Colonic mucosa (tissue), 4 donors: ENCODE measurements around the gene NOS1AP. TPM values are rescaled to one million over a fixed set of nuclear protein-coding genes. Genes with fewer than 3 reads are reported as not detected.
"Not testable (repeated sequence)": the region's sequence is repeated elsewhere in the genome, so short reads cannot be mapped to it uniquely, and the experiment has no call there.

Experiments used
- DNase-seq: peaks from one replicate; pipeline ENCODE4 v3.0.0-alpha.2; 2020
- H3K27ac ChIP-seq: fragments of 200-600 bp; one replicate; pipeline ENCODE4 v1.8.0; 2021
- H3K27me3 ChIP-seq: fragments of 200-600 bp; one replicate; pipeline ENCODE4 v1.8.0; 2021
- H3K36me3 ChIP-seq: fragments of 200-600 bp; one replicate; pipeline ENCODE4 v1.8.0; 2021
- H3K4me1 ChIP-seq: fragments of 200-600 bp; one replicate; pipeline ENCODE4 v1.8.0; 2021; ENCODE audit warnings: mild to moderate bottlenecking
- H3K4me3 ChIP-seq: fragments of 200-600 bp; one replicate; pipeline ENCODE4 v1.8.0; 2021
- H3K9ac ChIP-seq, 2 donors: one replicate each; pipeline ENCODE4 v1.7.0; 2013; ENCODE audit warnings: control low read depth in 2 of 2, low read depth in 2 of 2, low read length in 2 of 2
- H3K9me3 ChIP-seq: fragments of 200-600 bp; one replicate; pipeline ENCODE4 v1.8.0; 2021
- intact Hi-C: fragments of 100-400 bp; cut with DNase I; formaldehyde crosslinking; loops from one replicate; pipeline ENCODE4 v1.14.1; 2022
- total RNA-seq, 2 donors: library from RNA; stranded (reverse); fragmentation: NEBNext Ultra II Directional in 1 of 2; extraction: Animal tissue kit (Norgen Biotek cat#: 25700) in 1 of 2; gene quantifications; one replicate each; pipeline ENCODE4 v1.2.1, GENCODE V29; 2021
- TF ChIP-seq, protein P1 (sequence below): fragments of 200-600 bp; IDR thresholded peaks from one replicate; pipeline ENCODE4 v1.8.0; 2022; ENCODE audit warnings: antibody characterized with exemption, mild to moderate bottlenecking
- donor health status: healthy.
- donor health status: DM: no; HTN: no; CAD: no.
- donor health status: DM: no; HTN: no; CAD: no.

The NOS1AP gene
- total RNA-seq, 2 donors from 2014 or later = 9.0 to 14.4 TPM

GRCh38 chr1:162040657-162041056 lies 28.8 kb upstream of the NOS1AP start:
- intact Hi-C loops = no loop called here
- Histone ChIP-seq H3K36me3 (no peaks in the 10 kb centered on the region), H3K27me3 (no peaks in the 10 kb centered on the region), H3K9ac (no peak overlapping the region), H3K9me3 (no peaks in the 10 kb centered on the region), H3K27ac (no peak overlapping the region), H3K4me1 (no peaks in the 10 kb centered on the region), H3K4me3 (no peak overlapping the region)
- DNase-seq = no peak
- TF ChIP-seq, protein P1, sequence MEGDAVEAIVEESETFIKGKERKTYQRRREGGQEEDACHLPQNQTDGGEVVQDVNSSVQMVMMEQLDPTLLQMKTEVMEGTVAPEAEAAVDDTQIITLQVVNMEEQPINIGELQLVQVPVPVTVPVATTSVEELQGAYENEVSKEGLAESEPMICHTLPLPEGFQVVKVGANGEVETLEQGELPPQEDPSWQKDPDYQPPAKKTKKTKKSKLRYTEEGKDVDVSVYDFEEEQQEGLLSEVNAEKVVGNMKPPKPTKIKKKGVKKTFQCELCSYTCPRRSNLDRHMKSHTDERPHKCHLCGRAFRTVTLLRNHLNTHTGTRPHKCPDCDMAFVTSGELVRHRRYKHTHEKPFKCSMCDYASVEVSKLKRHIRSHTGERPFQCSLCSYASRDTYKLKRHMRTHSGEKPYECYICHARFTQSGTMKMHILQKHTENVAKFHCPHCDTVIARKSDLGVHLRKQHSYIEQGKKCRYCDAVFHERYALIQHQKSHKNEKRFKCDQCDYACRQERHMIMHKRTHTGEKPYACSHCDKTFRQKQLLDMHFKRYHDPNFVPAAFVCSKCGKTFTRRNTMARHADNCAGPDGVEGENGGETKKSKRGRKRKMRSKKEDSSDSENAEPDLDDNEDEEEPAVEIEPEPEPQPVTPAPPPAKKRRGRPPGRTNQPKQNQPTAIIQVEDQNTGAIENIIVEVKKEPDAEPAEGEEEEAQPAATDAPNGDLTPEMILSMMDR = peak; percentile 19

GRCh38 chr1:162042361-162042760 lies 27.1 kb upstream of the NOS1AP start:
- H3K27ac ChIP-seq = no peak overlapping the region
- H3K4me1 ChIP-seq = no peaks in the 10 kb centered on the region
- TF ChIP-seq, protein P1 = no peak
- no peaks in the 10 kb centered on the region for H3K9me3 ChIP-seq
- no peaks in the 10 kb centered on the region for H3K27me3 ChIP-seq
- no peaks in the 10 kb centered on the region for H3K36me3 ChIP-seq
- intact Hi-C loops = no loop called here
- no peak overlapping the region for H3K4me3 ChIP-seq
- DNase-seq = no peak
- H3K9ac ChIP-seq = no peak overlapping the region

GRCh38 chr1:162046921-162047320 lies 22.6 kb upstream of the NOS1AP start:
- DNase-seq = no peak

DNA sequence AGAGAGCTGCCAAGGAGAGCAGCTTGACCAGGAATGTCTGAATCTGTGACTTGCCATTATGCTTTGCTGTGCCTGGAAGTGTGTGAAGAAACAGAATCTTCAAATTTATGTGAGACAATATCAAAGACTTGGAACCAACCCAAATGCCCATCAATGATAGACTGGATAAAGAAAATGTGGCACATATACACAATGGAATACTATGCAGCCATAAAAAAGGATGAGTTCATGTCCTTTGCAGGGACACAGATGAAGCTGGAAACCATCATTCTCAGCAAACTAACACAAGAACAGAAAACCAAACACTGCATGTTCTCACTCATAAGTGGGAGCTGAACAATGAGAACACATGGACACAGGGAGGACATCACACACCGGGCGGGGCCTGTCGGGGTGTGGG lies 15.5 kb upstream of the NOS1AP start:
- H3K27me3 ChIP-seq, H3K27ac ChIP-seq, H3K36me3 ChIP-seq, H3K9me3 ChIP-seq, H3K4me3 ChIP-seq, DNase-seq, H3K9ac ChIP-seq, intact Hi-C loops, H3K4me1 ChIP-seq: not testable (repeated sequence)

More at GRCh38 chr1:162046921-162047320, 22.6 kb upstream of the NOS1AP start:
- Histone ChIP-seq H3K36me3 (no peaks in the 10 kb centered on the region), H3K9ac (no peak overlapping the region), H3K27me3 (no peaks in the 10 kb centered on the region), H3K9me3 (no peaks in the 10 kb centered on the region), H3K4me3 (no peak overlapping the region), H3K27ac (no peak overlapping the region), H3K4me1 (no peaks in the 10 kb centered on the region)
- intact Hi-C loops = no loop called here
- TF ChIP-seq, protein P1 = no peak

DNA sequence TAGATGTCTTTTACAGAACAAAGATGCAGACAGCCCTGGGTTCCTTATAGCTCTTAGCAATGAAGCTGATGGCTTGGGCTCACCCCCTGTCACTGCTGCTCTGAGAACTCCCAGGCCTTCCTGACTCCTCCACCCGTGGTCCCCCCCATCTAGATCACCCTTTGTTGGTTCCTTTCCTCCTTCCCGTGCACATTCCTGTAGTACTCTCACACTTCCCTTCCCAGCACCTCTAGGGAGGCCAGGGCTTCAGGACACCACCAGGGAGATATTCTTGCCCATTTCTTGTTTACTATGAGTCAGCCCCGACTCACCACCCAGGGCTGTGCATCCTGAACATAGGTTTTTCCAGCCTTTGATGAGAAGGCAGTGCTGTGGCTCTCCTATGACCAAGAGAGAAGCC lies 14.4 kb upstream of the NOS1AP start:
- H3K27ac ChIP-seq = no peak overlapping the region
- H3K27me3 ChIP-seq = no peaks in the 10 kb centered on the region
- no peaks in the 10 kb centered on the region for H3K36me3 ChIP-seq
- H3K4me3 ChIP-seq = no peak overlapping the region
- DNase-seq = no peak
- no peak overlapping the region for H3K9ac ChIP-seq
- no peaks in the 10 kb centered on the region for H3K9me3 ChIP-seq
- intact Hi-C loops = loop anchor here (5.0 kb wide), 1 partner anchor 337 kb away; no protein-coding TSS in a partner anchor
- TF ChIP-seq, protein P1 = no peak
- no peaks in the 10 kb centered on the region for H3K4me1 ChIP-seq

DNA sequence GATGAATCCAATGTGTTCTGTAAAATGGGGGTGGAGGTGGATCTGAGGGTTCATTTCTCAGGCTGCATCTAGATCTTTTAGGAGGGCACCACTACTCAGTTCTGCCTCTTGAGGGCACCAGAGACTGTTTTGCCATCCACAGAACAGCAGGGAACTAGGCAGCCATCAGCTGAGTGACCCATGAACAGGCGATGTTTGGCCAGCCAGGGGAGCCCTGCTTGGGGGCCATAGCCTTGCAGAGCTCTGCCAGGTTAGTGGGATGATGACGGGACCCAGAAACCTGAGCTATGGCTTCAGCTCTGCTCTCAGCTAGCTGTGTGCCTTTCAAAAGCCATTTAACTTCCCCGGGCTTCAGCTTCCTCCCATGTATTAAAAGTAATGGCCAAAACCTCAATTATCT lies 13.4 kb upstream of the NOS1AP start:
- Histone ChIP-seq H3K36me3 (no peaks in the 10 kb centered on the region), H3K4me1 (no peaks in the 10 kb centered on the region), H3K9me3 (no peaks in the 10 kb centered on the region), H3K27me3 (no peaks in the 10 kb centered on the region), H3K27ac (no peak overlapping the region), H3K4me3 (no peak overlapping the region), H3K9ac (no peak overlapping the region)
- DNase-seq = peak; percentile 69
- TF ChIP-seq, protein P1 = peak; percentile 75
- intact Hi-C loops = loop anchor here (2.0 to 5.0 kb wide), 2 partner anchors 221 to 336 kb away; no protein-coding TSS in a partner anchor
